RPMI7951 (cell line): ENCODE results near the gene DLG5. TPM values are rescaled to one million over a fixed set of nuclear protein-coding genes. Genes with fewer than 3 reads are reported as not detected.

Source experiments
- DNase-seq: peaks from one replicate; pipeline ENCODE4 v3.0.0-alpha.2; 2012; ENCODE audit warnings: low read depth
- total RNA-seq: library from RNA; depleted of rRNA; stranded (reverse); fragments of >200 nt; shearing (Covaris generic); gene quantifications from 2 replicates; pipeline ENCODE4 v1.2.3, GENCODE V29; 2014

Gene DLG5
- total RNA-seq, 1 experiment from 2014 or later, result 9.0 TPM

DNA sequence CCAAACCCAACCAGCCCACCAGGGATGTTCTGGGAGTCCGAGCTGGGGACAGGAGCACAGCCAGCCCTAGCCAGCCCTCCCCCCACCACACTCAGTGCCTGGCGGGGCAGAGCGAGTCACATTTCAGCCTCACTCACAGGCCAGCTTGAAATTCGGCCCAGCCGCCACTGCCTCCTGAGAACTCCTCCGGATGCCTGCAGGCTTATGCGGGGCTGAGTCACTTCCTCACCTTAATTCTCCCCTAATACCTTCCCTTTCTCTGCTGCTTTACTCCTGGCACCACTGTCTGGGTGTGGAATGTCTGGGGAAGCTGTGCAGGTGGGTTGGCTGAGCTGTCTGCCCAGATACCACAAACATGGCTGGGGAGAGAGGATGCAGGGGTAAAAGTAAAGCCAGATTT, 22.6 kb upstream of the DLG5 start:
- peak; percentile 70 for DNase-seq

DNA sequence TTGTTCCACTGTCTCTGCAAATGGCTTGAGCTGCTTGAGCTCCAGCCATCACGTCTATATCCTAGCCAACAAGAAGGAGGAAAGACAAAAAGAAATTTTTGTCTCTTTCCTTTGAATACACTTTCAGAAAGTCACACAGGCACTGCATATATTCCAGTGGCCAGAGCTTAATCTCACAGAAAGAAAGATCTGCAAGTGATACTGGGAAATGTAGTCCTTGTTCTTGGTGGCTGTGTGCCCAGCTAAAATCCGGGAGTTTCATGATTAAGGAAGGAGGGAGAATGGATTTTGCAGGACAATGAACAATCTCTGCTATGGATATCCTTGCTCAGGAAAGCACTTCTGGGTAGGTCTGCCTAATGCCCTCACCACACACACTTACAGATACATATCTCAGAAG, 19.5 kb upstream of the DLG5 start:
- DNase-seq, result no peak

DNA sequence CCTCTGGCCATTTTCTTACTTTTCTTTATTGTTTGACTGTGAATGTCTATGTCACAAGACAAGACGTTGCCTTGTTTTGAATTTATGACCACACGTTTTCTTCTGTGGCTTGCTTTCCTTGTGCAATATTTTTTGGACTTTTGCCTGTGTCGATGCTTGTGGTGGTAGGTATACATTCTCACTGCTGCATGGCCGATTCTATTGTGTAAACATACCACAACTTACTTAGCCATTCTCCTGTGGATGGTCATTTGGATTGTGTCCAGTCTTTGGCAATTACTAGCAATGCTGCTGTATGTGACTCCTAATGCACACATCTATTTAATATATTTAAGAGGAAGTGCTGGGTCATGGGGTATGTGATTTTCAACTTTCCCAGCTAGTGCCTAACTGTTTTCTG, 18.0 kb upstream of the DLG5 start:
- DNase-seq, result peak; percentile 76

DNA sequence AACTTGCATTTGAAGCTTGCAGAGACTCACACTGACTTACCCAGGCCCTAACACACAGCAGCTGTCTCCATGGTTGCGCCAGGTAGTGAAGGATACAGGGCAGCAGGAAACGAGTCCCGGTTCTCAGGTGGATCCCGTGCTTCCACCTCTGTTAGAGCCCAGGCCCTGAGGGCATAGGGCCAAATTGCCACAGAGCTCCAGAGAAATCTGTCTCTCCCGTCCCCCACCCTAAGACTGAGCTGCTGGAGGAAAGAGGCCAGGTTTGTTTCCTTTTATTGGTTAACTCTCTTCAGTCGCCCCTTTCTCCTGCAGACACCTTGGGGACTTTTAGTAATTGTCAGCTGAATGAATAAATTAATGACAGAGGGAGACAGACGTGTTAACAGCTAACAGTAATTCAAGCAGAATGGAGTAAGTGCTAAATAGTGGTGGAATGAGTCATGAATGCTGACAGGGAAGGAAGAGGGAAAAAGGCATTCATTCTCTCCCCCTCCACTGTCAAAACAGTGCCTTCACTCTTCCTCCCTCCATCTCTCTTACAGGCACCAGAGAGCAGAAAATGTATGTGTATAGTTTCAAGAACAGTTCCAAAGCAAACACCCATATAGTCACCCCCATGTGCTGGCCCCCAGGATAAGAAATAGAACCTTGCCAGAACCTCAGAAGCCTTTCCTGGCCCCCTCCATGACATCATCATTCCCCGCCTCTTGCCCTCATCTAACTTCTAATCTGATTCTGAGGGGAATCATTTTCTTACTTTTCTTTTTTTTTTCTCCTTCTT, 16.8 kb upstream of the DLG5 start:
- DNase-seq, result peak; percentile 69

DNA sequence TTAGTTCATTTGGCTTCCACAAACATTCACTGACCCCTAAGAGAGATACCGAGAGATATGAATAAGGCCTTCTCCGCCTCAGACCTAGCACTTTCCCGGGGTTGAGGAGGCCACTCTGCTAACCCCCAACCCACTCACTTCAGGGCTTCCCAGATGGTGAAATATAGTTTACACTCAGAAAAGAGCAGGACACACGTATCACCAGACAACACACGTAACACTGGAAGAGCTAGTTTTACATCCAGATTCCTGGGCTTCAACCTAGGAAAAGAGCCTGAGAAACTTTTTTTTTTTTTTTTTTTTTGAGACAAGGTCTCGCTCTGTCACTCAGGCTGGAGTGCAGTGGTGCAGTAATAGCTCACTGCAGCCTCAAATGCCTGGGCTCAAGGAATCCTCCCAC, 15.2 kb upstream of the DLG5 start:
- no peak for DNase-seq

DNA sequence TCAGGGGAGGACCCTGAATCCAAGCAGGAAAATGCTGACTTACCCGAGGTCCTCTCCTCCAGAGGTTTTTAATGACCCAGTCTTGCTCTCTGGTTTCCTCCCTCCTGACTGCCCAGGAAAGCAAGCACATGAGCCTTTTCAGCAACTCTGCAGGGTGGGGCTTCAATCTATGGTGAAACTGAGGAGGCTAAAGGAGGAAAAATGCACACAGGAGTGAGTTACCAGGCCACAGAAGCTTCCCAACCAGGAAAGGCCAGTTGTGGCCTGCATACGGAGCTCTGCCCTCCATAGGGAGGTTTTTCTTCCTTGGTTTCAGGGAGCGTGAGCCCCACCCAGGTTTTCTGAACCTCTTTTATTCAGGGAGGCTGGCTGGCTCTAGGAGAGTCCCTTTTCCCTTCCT, 14.1 kb upstream of the DLG5 start:
- DNase-seq, result no peak

DNA sequence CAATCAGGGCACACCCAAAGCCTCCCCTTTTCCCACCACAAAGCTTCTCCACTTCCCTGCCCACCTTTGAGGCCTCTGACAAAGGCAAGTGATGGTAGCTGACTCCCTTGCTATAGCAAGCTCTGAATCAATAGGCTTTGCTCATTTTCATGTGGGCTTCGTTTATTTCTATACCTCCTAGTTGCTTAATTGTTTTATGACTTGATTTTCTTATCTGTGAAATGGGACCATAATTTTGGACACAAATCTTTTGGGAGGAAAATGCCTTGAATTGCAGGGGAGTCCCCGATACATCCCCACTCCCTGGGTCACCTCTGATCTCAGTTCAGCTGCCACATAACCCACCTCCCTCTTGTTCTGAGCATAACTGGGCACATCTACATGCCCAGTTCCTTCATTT, 13.7 kb upstream of the DLG5 start:
- DNase-seq, result no peak

DNA sequence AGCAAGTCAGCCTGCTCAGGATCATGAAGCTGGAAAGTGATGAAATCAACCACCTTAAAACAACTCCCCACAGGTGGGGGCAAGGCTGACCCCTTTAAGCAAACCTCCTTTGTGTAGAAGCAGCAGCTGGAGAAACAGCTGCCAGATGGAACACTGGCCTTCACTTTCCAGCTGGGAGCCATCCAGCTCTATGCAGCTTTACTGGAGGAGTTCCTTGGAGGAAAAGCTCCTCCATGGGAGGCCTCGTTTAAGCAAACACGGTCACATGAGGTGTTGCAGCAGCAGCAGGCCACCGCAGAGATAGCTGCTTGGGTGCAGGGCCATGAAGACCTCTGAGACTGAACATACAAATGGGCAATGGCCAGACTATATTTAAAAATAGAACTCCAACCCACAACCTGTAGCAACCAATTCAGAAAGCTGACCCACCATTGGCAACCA, 13.0 kb upstream of the DLG5 start:
- peak; percentile 64 for DNase-seq

DNA sequence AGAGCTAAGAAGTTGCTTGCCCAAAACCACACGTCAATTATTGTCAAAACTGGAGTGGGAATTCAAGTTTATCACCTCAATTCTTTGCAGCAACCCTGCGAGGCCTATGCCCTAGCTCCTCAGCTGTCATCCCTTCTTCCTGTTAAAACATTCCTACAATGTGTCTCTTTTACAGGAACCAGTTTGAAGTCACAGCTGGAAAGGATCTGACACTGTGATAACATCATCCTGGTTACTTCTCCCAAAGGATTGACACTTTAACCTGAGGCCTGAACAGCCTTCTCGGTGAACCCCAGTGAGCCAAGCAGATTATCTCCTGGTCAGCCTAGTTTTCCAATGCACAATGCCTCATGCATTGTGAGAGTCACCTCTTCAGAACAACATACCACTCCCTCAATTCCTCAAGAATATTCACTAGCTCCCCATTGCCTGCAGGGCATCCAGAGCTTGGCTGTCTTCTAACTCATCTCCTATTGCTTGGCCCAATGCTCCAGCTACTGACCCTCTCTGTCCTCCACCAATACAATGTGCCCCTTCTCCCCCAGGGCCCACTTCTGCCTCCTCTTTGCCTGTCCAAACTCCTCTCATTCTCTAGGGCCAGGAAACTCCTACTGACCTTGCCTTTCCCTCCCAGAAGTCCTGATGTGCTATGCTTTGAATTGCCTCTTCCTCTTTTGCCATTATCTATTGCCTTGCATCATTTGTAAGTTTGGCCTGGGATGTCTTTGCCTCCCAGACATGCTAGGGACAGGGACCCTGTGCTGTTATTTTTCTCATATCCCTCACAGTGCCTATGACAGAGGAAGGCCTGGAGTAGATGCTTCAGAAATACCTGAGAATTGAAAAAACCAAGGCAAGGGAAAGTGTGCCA, 10.4 kb upstream of the DLG5 start:
- DNase-seq, result no peak

DNA sequence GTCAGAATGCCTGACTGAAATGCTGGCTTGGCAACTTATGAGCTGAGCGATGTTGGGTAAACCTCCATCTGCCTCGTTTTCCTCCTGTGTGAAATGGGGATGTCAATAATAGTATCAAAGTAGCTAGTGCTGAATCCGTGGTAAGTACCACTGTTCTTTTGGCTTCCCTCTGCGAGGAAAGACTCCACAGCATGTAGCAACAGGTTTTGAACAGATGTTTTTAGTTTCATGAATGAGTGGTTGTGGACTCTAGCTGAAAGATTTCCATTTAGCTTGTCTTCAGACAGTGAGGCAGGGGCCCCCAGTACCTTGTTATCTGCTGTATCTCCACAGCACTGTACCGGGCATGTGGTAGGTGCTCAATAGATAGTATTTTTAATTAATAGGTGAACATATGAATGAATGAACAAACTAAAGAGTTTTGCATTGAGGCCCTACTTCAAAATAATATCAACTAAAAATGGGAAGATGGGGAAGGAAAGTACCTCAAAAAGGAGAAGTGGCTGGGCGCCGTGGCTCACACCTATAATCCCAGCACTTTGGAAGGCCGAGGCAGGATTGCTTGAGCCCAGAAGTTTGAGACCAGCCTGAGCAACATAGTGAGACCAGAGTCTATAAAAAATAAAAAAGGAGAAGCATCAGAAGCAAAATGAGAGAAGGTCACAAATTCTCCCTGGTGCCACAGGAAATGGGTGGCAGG, 5.6 kb upstream of the DLG5 start:
- DNase-seq, result no peak

DNA sequence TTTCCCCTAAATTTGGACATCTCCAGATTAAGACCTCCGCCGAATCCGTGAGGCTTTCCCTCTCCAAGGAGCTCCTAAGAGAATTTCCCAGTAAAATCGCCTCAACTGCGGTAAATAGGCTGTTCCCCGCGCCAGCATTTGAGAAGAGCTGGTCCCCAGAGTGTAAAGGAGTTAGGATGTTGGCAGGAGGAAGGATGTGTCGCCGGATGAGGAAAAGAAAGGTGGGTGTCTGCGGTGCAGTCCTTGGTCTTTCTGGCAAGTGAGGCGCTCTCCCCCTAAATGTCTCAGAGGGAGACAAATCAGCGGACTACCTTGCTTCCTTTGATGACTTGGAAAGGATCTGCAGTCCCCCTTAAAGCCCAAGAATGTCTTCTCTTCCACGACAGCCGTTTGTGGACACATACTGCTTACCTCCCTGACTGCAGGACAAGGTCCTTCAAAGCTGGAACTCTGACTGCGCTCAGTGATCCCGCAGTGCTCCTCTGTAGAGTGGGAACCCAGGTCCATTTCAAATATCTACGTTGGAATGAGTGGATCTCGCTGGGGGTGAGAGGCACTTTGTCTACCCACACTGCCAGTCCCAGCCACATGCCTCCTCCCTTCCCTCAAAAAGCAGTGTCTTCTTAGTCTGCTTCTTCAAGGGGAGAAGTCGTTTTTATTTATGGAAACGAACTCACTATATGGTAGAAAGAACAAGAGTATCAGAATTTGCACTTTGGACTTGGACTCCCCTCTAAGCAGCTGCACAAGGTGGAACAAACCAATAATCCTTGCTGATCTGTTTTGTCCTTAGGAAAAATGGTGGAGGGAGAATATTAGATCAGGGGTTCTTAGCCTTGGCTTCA, 1.1 kb upstream of the DLG5 start:
- DNase-seq, result no peak

DNA sequence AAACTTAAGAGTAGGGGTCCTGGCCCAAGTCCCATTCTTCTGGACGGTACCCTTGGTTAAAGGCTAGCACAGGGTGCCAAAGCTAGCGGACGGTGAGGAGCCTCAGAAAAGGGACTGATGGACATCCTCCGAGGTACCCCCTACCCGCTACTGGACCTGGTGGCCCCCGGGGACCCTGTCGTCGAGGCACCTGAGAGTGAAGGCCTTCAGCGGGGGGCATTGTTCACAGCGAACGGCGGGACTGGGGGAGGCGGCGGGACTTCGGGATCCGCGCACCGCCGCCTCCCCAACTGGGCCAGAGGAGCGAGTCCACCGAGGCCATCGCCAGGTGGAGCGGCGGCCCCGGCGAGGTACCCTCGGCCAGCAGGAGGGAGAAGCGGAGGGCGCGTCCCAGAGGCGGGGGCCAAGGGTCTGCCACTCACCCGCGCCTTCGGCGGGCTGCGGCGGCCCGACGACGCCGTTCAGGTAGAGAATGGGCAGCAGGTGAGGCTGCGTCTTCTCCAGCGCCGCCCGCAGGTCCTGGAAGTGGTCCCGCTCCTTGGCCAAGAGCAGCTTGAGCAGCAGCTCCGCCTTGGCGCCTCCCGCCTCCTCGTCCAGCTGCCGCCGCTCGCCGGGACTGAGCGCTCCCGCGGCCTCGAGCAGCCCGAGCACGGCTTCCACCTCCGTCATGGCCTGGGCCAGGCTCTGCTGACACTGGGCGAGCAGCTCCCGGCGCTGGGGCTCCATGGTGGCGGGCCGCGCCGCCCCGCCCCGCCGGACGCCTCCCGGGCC, 575 bp downstream of the DLG5 start:
- DNase-seq, result no peak

DNA sequence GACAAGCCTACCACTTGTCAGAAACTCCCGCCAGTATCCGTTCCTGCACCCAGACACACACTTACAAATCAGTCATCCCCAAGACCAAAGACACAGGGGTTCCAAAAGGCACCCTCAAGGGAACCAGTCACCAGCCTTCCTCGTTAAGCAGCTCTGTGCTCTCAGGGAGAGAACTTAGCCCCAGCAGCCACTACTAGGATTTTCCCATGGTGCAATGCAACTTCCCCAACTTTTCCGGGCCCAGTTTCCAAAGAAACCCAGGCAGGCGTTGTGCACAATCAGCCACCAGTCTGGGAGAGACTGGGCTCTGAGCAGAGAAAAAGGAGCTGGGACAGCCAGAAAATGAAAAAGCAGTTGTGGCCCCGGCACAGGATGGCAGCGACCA, 1.2 kb downstream of the DLG5 start:
- DNase-seq, result peak; percentile 34

DNA sequence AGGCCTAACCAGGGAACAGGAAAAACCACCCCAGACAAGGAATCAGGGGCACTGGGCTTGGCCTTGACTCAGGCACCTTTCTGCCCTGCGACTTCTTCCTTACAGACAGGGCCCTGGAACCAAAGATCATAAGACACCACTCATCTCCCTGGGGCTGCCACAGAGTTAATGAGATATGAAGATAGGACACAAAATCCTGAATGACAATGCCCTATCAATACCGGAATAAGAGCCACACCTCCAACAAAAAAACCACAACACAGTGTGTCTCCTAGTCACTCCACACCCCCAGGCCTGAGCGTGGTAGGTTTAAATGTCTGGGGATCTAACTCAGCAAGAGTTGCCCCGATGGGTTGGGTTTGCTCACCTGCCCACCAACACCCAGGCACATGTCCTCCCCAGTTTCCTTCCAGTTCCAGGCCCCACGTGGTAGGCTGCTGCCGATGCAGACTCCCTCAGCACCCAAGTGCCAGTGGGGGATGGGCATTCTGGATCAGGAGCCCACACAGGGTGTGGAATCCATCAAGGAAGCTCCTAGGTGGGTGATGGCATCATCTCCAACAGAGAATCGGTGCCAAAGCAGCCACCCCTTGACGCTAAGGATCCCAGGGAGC, 3.9 kb downstream of the DLG5 start:
- no peak for DNase-seq

DNA sequence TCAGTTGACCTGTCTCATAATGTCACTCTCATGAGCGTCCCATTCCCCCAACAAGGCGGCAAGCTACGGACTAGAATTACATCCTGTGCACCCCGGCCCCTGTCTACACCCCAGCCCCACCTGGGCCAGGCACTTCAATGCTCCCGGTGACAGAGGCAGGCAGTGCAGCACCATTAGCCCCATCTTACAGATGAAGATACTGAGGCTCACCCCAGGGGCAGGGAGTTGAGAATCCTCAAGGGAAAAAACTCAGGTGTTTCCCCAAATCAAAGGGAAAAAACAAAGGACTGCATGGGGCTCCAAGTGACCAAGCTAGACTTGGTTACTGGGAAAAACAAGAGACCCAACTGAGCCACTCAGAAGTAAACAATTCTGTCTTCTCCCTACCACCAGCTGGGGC, 4.5 kb downstream of the DLG5 start:
- no peak for DNase-seq

DNA sequence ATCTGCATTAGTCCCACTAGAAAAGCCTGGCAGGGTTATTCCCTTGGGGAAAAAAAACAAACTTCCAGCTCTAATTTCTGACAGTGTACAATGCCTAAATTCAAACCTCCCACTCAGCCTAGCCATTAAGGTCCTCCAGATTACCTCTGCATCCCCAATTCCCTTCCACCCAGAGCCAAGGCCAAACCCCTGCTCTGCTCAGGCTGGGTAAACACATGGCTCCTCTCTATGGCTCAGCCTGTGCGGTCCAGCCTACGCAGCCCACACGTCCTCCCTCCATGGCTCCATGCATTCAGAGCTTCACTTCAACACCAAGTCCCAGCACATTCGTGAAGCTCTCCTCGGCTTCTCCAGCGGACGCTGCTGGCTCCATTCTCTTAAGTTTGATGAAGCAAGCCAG, 5.2 kb downstream of the DLG5 start:
- no peak for DNase-seq

DNA sequence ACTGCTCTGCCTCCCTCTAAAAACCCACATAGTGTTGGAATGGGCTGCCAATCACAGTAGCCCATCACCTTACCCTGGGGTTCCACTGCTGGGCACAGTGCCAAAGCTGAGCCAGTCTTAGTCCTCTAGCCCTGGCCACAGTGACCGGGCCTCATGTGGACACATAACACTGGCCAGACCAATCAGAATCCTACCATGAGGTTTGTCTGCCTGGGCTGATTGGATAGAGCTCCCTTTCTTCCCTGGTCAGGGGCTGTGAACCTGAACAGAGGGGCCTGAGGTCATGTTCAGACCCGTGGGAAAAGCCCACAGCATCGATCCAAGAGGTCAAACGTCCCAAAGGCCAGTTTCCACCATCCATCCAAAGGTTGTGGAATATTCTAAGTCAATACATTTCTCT, 6.1 kb downstream of the DLG5 start:
- no peak for DNase-seq

DNA sequence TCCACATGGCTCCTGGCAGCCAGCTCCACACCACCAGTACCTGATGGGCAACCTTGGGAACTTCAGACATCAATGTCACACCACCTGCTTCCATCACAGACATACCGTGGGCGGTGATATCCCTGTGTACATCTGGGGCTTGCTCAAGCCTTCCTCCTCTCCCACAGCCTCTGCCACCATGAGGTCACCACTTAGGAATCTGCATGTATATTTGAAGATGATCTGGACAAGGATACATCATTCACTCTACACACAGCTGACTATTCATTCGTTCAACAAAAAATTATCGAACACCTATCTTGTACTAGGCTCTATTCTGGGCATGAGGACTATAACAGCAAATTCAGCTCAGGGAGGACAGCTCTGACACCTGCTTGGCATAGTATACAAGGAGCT, 6.8 kb downstream of the DLG5 start:
- DNase-seq, result peak; percentile 52

DNA sequence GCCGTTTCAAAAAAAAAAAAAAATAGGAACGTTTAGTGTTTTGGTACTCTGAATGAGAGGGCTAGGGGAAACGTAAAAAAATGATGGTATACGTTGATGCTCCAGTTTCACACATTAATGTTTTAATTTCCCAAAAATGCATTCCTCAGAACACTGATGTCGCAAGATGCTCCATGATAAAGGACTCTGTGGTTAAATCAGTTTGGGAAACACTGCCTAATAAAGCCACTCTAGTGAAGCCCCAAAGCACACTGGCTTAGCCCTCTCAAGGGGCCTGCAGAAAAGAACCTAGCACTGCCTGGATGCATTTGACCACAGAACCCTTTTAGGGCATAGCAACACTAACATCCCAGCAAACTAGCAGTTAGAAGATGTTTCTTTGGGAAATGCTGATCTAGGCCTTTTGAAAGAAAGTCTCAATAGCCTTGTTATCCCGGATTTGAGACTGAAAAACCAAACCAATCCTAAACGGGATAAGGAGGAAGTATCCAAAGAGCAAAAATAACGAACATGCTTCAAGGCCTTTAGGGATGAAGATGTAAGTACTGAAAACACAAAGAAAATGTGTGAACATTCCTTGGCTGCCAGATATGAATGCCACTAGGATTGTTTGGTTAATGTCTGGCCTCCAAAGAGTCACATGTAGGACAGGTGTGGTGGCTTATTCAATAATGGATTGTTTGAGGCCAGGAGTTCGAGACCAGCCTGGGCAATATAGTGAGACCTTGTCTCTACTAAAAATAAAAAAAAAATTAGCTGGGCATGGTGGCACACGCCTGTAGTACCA, 11.0 kb downstream of the DLG5 start:
- DNase-seq, result no peak

DNA sequence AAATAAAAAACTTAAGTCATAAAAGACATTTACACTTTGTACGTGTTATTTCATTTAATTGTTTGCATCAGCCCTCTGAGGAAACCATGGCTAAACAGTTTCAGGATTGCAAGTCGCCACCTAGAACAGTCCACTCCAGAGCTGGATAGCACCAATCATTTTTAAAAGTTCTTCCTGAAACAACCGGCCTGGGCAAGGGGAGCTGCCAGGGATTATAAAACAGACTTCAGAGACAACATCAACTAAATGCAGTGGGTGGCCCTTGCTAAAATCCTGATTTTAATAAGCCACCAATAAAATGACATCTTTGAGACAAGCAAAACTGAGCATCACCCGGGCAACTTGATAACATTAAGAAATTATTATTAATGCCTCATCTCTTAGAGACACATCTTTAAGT, 13.5 kb downstream of the DLG5 start:
- no peak for DNase-seq
